Measurements from ENCODE around the gene ZFP64. TPM values are rescaled to one million over a fixed set of nuclear protein-coding genes. Genes with fewer than 3 reads are reported as not detected.
A peak's percentile ranks its signal among the peaks of the same experiment; 100 is the strongest.

The ZFP64 gene
- polyA plus RNA-seq, 4 donors: 4.1 to 12.6 (median 7.5) TPM

DNA sequence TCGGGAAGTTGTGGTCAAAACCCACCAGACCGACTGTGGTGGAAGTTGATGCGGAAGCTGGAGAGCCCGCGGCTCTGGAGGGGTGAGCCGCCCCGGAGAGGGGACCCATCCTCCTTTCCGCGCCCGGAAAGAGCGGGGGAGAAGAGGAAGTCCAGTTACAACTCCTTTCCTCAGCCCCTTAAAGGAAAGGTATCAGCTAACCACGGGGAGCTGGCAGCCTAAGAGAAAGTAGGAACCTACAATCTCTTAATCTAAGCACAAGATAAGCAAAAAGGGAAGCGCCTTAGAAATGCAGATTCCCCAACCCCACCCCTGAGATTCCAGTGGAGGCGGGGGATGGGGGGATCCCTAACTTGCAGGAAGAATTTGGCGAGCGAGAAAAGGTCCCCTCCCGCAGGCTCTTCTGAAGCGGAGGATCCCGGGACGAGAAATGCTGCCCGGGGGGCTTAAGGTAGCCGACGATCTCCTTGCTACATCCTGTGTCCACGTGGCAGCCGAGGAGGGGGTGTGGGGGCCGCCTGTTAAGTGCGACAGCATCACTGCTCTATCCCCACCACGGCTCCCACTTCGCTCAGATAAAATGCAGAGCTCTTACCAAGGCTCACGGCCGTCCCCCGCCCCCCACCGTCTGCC lies 87.5 kb downstream of the ZFP64 start:
- DNase-seq (no peak), FAIRE-seq (no peak)
- Histone ChIP-seq H3K4me1 (ENCODE audit: control insufficient read depth in 3 of 3, insufficient read depth in 2 of 3, low read depth in 1 of 3, low read length in 2 of 3) (peaks cover 0 to 24% (median 4%) of the 10 kb centered on the region in 3 donors), H3K27ac (ENCODE audit: low read depth in 1 of 3, low read length in 2 of 3) (no peak overlapping the region), H3K9me3 (ENCODE audit: control insufficient read depth in 2 of 2, insufficient read depth in 1 of 2, low read depth in 1 of 2, low read length in 1 of 2) (no peaks in the 10 kb centered on the region), H3K36me3 (ENCODE audit: control insufficient read depth in 3 of 3, insufficient read depth in 2 of 3, low read depth in 1 of 3, low read length in 3 of 3) (no peaks in the 10 kb centered on the region), H3K27me3 (ENCODE audit: control insufficient read depth in 3 of 3, insufficient read depth in 3 of 3, low read length in 3 of 3) (peaks cover 10 to 52% (median 20%) of the 10 kb centered on the region in 3 donors), H3K4me3 (ENCODE audit: low read depth in 1 of 3, low read length in 3 of 3) (peak overlapping the region in 1 of 3 donors; percentile 36)
- 2 to 8% (median 6%) methylated on average over 27 to 33 of the region's 33 CpGs for WGBS, 3 donors

DNA sequence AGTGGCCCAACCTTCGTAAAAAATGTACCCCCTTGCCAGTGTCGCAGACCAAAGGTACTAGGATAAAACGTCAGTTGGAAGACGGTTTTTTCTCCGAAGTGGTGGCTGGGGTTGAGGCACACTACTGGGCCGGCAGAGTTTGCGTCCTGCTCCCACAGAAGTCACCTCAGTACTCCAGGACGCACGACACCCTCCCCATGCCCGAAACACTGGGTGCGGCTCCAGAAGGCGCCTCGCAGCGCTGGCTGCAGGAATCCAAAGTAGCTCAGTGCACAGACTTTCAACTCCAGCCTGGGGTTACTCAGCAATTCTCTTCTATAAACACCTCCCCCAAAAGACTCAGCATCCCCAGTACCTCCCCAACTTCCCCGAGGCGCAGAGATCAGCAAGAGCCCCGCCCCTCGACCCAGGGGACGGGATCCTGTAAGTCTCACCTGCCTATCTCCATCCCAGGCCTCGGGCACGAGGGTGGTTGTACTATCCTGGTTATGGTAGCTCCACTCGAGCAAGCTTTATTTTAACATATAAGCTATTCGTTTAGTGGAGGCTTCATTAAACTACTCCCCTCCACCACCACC lies 88.2 kb downstream of the ZFP64 start:
- Histone ChIP-seq H3K4me1 (ENCODE audit: control insufficient read depth in 3 of 3, insufficient read depth in 2 of 3, low read depth in 1 of 3, low read length in 2 of 3) (peaks cover 0 to 24% (median 4%) of the 10 kb centered on the region in 3 donors), H3K9me3 (ENCODE audit: control insufficient read depth in 2 of 2, insufficient read depth in 1 of 2, low read depth in 1 of 2, low read length in 1 of 2) (no peaks in the 10 kb centered on the region), H3K36me3 (ENCODE audit: control insufficient read depth in 3 of 3, insufficient read depth in 2 of 3, low read depth in 1 of 3, low read length in 3 of 3) (no peaks in the 10 kb centered on the region), H3K4me3 (ENCODE audit: low read depth in 1 of 3, low read length in 3 of 3) (peak overlapping the region in 1 of 3 donors; percentile 36), H3K27ac (ENCODE audit: low read depth in 1 of 3, low read length in 2 of 3) (no peak overlapping the region), H3K27me3 (ENCODE audit: control insufficient read depth in 3 of 3, insufficient read depth in 3 of 3, low read length in 3 of 3) (peaks cover 10 to 52% (median 20%) of the 10 kb centered on the region in 3 donors)
- peak in 1 of 2 donors; percentile 18 for DNase-seq
- no peak for FAIRE-seq
- 23 to 34% (median 31%) methylated on average over 23 of the region's 23 CpGs for WGBS, 3 donors

DNA sequence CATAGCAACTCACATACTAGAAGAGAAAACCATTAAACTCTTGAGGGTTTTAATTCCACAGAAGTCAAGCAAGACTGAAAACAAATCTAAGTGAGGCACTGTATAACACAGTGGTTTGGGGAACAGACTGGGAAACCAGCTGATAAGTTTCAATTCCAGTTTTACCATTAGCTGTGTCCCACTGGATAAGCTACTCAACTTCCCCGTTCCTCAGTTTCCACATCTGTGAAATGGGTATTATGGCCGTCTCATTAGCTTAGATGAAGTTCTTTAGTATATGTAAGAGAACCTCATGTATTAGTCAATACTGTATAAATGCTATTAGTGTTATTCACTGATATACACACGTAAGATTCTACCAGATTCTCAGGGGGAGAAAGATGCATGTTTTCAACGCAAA lies 89.0 kb downstream of the ZFP64 start:
- H3K27me3 ChIP-seq (ENCODE audit: control insufficient read depth in 3 of 3, insufficient read depth in 3 of 3, low read length in 3 of 3): peaks cover 10 to 52% (median 20%) of the 10 kb centered on the region in 3 donors
- no peak for FAIRE-seq
- WGBS, 3 donors: 88 to 93% (median 91%) methylated on average over 4 of the region's 4 CpGs

DNA sequence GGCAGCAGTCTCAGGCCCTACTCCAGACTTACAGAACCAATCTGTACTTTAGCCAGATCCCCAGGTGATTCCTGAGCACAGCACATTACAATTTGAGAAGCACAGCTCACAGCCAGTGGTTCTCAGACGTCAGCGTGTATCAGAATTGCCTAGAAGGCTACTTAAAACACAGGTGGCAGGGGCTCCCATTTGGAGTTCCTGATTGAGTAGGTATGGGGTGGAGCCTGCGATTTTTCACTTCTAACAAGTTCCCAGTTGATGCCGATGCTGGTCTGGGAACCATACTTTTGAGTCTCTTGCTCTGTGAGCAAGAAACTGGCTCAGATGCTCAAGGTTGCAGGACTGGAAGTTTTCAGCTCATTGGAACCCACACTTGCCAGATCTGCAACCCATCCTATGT lies 89.5 kb downstream of the ZFP64 start:
- H3K4me1 ChIP-seq (ENCODE audit: control insufficient read depth in 3 of 3, insufficient read depth in 2 of 3, low read depth in 1 of 3, low read length in 2 of 3): peaks cover 0 to 24% (median 4%) of the 10 kb centered on the region in 3 donors
- no peak for DNase-seq
- H3K27ac ChIP-seq (ENCODE audit: low read depth in 1 of 3, low read length in 2 of 3): no peak overlapping the region
- peaks cover 0 to 2% (median 0%) of the 10 kb centered on the region in 3 donors for H3K36me3 ChIP-seq (ENCODE audit: control insufficient read depth in 3 of 3, insufficient read depth in 2 of 3, low read depth in 1 of 3, low read length in 3 of 3)
- no peak for FAIRE-seq
- WGBS, 3 donors: 87 to 92% (median 90%) methylated on average over 4 of the region's 4 CpGs
- peaks cover 10 to 52% (median 20%) of the 10 kb centered on the region in 3 donors for H3K27me3 ChIP-seq (ENCODE audit: control insufficient read depth in 3 of 3, insufficient read depth in 3 of 3, low read length in 3 of 3)
- no peak overlapping the region for H3K4me3 ChIP-seq (ENCODE audit: low read depth in 1 of 3, low read length in 3 of 3)
- H3K9me3 ChIP-seq (ENCODE audit: control insufficient read depth in 2 of 2, insufficient read depth in 1 of 2, low read depth in 1 of 2, low read length in 1 of 2): no peaks in the 10 kb centered on the region

More for the DNA sequence above, 89.0 kb downstream of the ZFP64 start:
- H3K4me3 ChIP-seq (ENCODE audit: low read depth in 1 of 3, low read length in 3 of 3): no peak overlapping the region
- H3K9me3 ChIP-seq (ENCODE audit: control insufficient read depth in 2 of 2, insufficient read depth in 1 of 2, low read depth in 1 of 2, low read length in 1 of 2): no peaks in the 10 kb centered on the region
- no peak overlapping the region for H3K27ac ChIP-seq (ENCODE audit: low read depth in 1 of 3, low read length in 2 of 3)
- no peak for DNase-seq
- peaks cover 0 to 2% (median 0%) of the 10 kb centered on the region in 3 donors for H3K36me3 ChIP-seq (ENCODE audit: control insufficient read depth in 3 of 3, insufficient read depth in 2 of 3, low read depth in 1 of 3, low read length in 3 of 3)
- H3K4me1 ChIP-seq (ENCODE audit: control insufficient read depth in 3 of 3, insufficient read depth in 2 of 3, low read depth in 1 of 3, low read length in 2 of 3): peaks cover 0 to 24% (median 4%) of the 10 kb centered on the region in 3 donors

Measured in small intestine (tissue), 7 donors.